ENCODE measurements around the gene ABCC2. TPM values are rescaled to one million over a fixed set of nuclear protein-coding genes. Genes with fewer than 3 reads are reported as not detected.

Gene ABCC2
- 0.97 and 1.6 TPM in 2 replicates for total RNA-seq

GRCh38 chr10:99782447-99783286 is at the start of gene ABCC2:
TSS of gene ABCC2 (plus strand) at chr10:99782640. CDS start at chr10:99782845, 205 bp downstream.

Other genes with a start within 250 kb of the ABCC2 start
- not detected in 2 replicates for gene NKX2-3, start 249.7 kb upstream of the ABCC2 start, total RNA-seq
- gene SLC25A28, start 162.2 kb upstream of the ABCC2 start, total RNA-seq: 24.3 and 24.5 TPM in 2 replicates
- gene ENTPD7, start 123.1 kb upstream of the ABCC2 start, total RNA-seq: 29.4 and 46.0 TPM in 2 replicates
- gene COX15, start 50.5 kb upstream of the ABCC2 start, total RNA-seq: 32.3 and 42.4 TPM in 2 replicates
- 16.6 and 26.2 TPM in 2 replicates for gene CUTC, start 50.4 kb upstream of the ABCC2 start, total RNA-seq
- 17.2 and 21.1 TPM in 2 replicates for gene DNMBP, start 227.3 kb downstream of the ABCC2 start, total RNA-seq

All from articular chondrocyte of knee joint (primary cell).